ENCODE data around the gene SSBP2. TPM values are rescaled to one million over a fixed set of nuclear protein-coding genes. Genes with fewer than 3 reads are reported as not detected.

SSBP2 gene
- total and polyA plus RNA-seq, 2 donors (not counting 3 experiments of a cell fraction or from before 2014, with no cell fraction given), result 9.6 to 11.5 TPM

DNA sequence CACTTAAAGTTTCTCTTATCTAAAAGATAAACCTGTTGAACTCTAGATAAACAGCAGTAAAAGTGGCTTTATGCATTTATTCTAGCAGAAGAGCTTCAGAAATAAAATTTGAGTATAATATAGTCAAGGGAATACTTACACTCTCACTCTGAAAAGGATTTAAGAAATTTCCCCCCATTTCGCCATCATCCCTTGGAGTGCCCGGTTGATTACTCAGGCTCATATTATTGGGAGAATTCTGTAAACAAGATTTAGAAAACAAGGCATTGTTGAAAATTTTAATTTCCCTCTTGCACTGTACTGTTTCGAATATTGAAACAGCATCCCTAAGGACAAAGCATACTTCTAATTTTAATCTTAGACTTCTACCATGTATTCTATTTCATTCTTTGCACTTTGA, 322.5 kb downstream of the SSBP2 start:
- Histone ChIP-seq H3K4me2 (ENCODE audit: insufficient read depth, low read length) (peak overlapping the region; percentile 77), H3K27me3 (ENCODE audit: control insufficient read depth in 2 of 2, insufficient read depth in 2 of 2, low read length in 2 of 2) (no peaks in the 10 kb centered on the region), H3K9ac (replicated peaks; ENCODE audit: extremely low read depth, insufficient read depth, low read length) (no peak overlapping the region), H3K4me3 (replicated peaks in 1 of 3; ENCODE audit: insufficient read depth in 1 of 3, low read depth in 1 of 3, low read length in 3 of 3) (no peak overlapping the region), H3K9me3 (replicated peaks; ENCODE audit: control insufficient read depth, insufficient read depth, low read length) (no peaks in the 10 kb centered on the region), H3K36me3 (ENCODE audit: control insufficient read depth in 2 of 2, extremely low read depth in 1 of 2, insufficient read depth in 2 of 2, low read length in 2 of 2) (no peaks in the 10 kb centered on the region), H3K79me2 (ENCODE audit: control insufficient read depth, insufficient read depth, low read length) (no peaks in the 10 kb centered on the region), H3K27ac (ENCODE audit: insufficient read depth, low read depth, low read length) (peak overlapping the region; percentile 37), H4K20me1 (replicated peaks; ENCODE audit: control insufficient read depth, extremely low read depth, insufficient read depth, low read length) (no peaks in the 10 kb centered on the region), H3K4me1 (ENCODE audit: control insufficient read depth, extremely low read depth, insufficient read depth, low read length) (peaks cover 33% of the 10 kb centered on the region), H3K9me1 (replicated peaks; ENCODE audit: control insufficient read depth, extremely low read depth, insufficient read depth, low read length) (no peaks in the 10 kb centered on the region), H2AFZ (ENCODE audit: low read depth, low read length) (no peak overlapping the region)
- TF ChIP-seq MYC (IDR thresholded peaks at IDR 0.05; ENCODE audit: low read depth, low read length), result no peak
- intact Hi-C loops (cut with micrococcal nuclease) (loop anchor here (1.0 to 10.0 kb wide), 3 partner anchors 125 to 836 kb away; no protein-coding TSS in a partner anchor), dilution Hi-C loops (cut with MboI; ENCODE audit: extremely low pct_ligation_motif_present, low sequenced_read_pairs) (no loop called here)
- FAIRE-seq (no peak), DNase-seq (ENCODE audit: low read depth, low spot score) (no peak)
- no TSS peak for BruUV-seq (replicated peaks)
- CTCF ChIA-PET, result interaction anchor here (0.8 to 5.5 kb wide), 10 partner anchors 19 to 797 kb away, joined by 3 to 54 read pairs (median 4); partner anchors contain the start of gene SSBP2
- POLR2A ChIA-PET, result no interaction called here

DNA sequence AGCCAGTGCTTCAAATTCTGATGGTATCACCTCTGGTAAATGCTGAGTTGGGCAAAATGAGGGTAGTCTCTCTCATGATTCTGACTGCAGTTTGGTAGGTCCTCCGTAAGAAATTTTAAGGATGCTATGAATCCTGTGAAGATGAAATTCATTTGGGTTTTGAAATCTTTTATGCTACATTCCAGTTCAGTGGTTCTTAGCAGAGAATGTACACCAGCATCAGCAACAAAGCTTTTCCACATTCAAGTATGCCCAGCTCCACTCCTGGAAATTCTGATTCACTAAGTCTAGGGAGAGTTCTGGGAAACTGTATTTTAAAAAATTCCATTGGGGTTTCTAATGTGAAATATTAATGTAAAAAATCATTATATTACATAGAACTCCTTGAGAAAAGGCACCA, 323.3 kb downstream of the SSBP2 start:
- Histone ChIP-seq H3K36me3 (ENCODE audit: control insufficient read depth in 2 of 2, extremely low read depth in 1 of 2, insufficient read depth in 2 of 2, low read length in 2 of 2) (no peaks in the 10 kb centered on the region), H3K79me2 (ENCODE audit: control insufficient read depth, insufficient read depth, low read length) (no peaks in the 10 kb centered on the region), H3K9me3 (replicated peaks; ENCODE audit: control insufficient read depth, insufficient read depth, low read length) (no peaks in the 10 kb centered on the region), H3K9ac (replicated peaks; ENCODE audit: extremely low read depth, insufficient read depth, low read length) (no peak overlapping the region), H2AFZ (ENCODE audit: low read depth, low read length) (no peak overlapping the region), H3K4me3 (replicated peaks in 1 of 3; ENCODE audit: insufficient read depth in 1 of 3, low read depth in 1 of 3, low read length in 3 of 3) (no peak overlapping the region), H3K27me3 (ENCODE audit: control insufficient read depth in 2 of 2, insufficient read depth in 2 of 2, low read length in 2 of 2) (no peaks in the 10 kb centered on the region), H4K20me1 (replicated peaks; ENCODE audit: control insufficient read depth, extremely low read depth, insufficient read depth, low read length) (no peaks in the 10 kb centered on the region), H3K9me1 (replicated peaks; ENCODE audit: control insufficient read depth, extremely low read depth, insufficient read depth, low read length) (no peaks in the 10 kb centered on the region), H3K27ac (ENCODE audit: insufficient read depth, low read depth, low read length) (no peak overlapping the region), H3K4me1 (ENCODE audit: control insufficient read depth, extremely low read depth, insufficient read depth, low read length) (peaks cover 33% of the 10 kb centered on the region), H3K4me2 (ENCODE audit: insufficient read depth, low read length) (no peak overlapping the region)
- intact Hi-C loops (cut with micrococcal nuclease), result loop anchor here (5.0 to 10.0 kb wide), 2 partner anchors 410 to 837 kb away; no protein-coding TSS in a partner anchor
- no peak for DNase-seq (ENCODE audit: low read depth, low spot score)
- no peak for FAIRE-seq
- CTCF ChIA-PET, result interaction anchor here (1.9 to 6.6 kb wide), 4 partner anchors 8 to 737 kb away, joined by 7 to 83 read pairs (median 36); partner anchors contain the start of gene SSBP2
- dilution Hi-C loops (cut with MboI; ENCODE audit: extremely low pct_ligation_motif_present, low sequenced_read_pairs), result no loop called here
- POLR2A ChIA-PET, result no interaction called here
- BruUV-seq (replicated peaks), result no TSS peak
- no peak for TF ChIP-seq EZH2 (IDR thresholded peaks at IDR 0.05; ENCODE audit: borderline replicate concordance, low read depth, low read length, severe bottlenecking)
- no peak for TF ChIP-seq POLR2AphosphoS5 (IDR thresholded peaks at IDR 0.05; ENCODE audit: insufficient read depth, low read depth, low read length)
- TF ChIP-seq MAX (IDR thresholded peaks at IDR 0.05; ENCODE audit: insufficient read depth, insufficient read length), result no peak
- TF ChIP-seq FOS (IDR thresholded peaks at IDR 0.05; ENCODE audit: borderline replicate concordance, insufficient read depth, low read length), result no peak
- no peak for TF ChIP-seq GATA2 (IDR thresholded peaks at IDR 0.05; ENCODE audit: insufficient read depth, insufficient read length, low read depth, low read length)
- no peak for TF ChIP-seq JUN (IDR thresholded peaks at IDR 0.05; ENCODE audit: borderline replicate concordance, insufficient read depth, insufficient read length, low read depth)
- TF ChIP-seq MYC (IDR thresholded peaks at IDR 0.05; ENCODE audit: low read depth, low read length), result no peak
- TF ChIP-seq POLR2A (IDR thresholded peaks at IDR 0.05; ENCODE audit: low read depth, low read length), result no peak
- TF ChIP-seq, protein P1, sequence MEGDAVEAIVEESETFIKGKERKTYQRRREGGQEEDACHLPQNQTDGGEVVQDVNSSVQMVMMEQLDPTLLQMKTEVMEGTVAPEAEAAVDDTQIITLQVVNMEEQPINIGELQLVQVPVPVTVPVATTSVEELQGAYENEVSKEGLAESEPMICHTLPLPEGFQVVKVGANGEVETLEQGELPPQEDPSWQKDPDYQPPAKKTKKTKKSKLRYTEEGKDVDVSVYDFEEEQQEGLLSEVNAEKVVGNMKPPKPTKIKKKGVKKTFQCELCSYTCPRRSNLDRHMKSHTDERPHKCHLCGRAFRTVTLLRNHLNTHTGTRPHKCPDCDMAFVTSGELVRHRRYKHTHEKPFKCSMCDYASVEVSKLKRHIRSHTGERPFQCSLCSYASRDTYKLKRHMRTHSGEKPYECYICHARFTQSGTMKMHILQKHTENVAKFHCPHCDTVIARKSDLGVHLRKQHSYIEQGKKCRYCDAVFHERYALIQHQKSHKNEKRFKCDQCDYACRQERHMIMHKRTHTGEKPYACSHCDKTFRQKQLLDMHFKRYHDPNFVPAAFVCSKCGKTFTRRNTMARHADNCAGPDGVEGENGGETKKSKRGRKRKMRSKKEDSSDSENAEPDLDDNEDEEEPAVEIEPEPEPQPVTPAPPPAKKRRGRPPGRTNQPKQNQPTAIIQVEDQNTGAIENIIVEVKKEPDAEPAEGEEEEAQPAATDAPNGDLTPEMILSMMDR (IDR thresholded peaks at IDR 0.05; ENCODE audit: extremely low read depth in 1 of 2, insufficient read depth in 1 of 2, low read depth in 1 of 2, low read length in 2 of 2), result no peak
